HG03460 (cell line): Measurements from ENCODE around the gene AGPAT1.
"Not testable (repeated sequence)": the region's sequence is repeated elsewhere in the genome, so short reads cannot be mapped to it uniquely, and the experiment has no call there.

Source experiments
- ATAC-seq: cut with Tn5 transposase; IDR thresholded peaks from one replicate; pipeline ENCODE4 v1.9.1; 2021; ENCODE audit not compliant: unreplicated experiment

The AGPAT1 gene

GRCh38 chr6:32187725-32188380 is 12.0 kb upstream of the AGPAT1 start:
- not testable (repeated sequence) for ATAC-seq

GRCh38 chr6:32187009-32187709 is 11.3 kb upstream of the AGPAT1 start:
- no peak for ATAC-seq

GRCh38 chr6:32186151-32186840 is 10.4 kb upstream of the AGPAT1 start:
- not testable (repeated sequence) for ATAC-seq

GRCh38 chr6:32185681-32186131 is 9.8 kb upstream of the AGPAT1 start:
- ATAC-seq: not testable (repeated sequence)

- ATAC-seq: no peak
These were observed 8.3 kb upstream of the AGPAT1 start, which contains the start of gene AGER for GRCh38 chr6:32184084-32184640. TSS of gene AGER (minus strand) at chr6:32184253. CDS start at chr6:32184222, 31 bp downstream.

GRCh38 chr6:32183483-32184083 is 7.7 kb upstream of the AGPAT1 start:
- no peak for ATAC-seq

- ATAC-seq: no peak
These were observed 7.1 kb upstream of the AGPAT1 start for GRCh38 chr6:32183030-32183429.

GRCh38 chr6:32182555-32182981 is 6.7 kb upstream of the AGPAT1 start:
- no peak for ATAC-seq

- no peak for ATAC-seq
These were observed 6.1 kb upstream of the AGPAT1 start for GRCh38 chr6:32181915-32182529.

- ATAC-seq: no peak
These were observed 5.3 kb upstream of the AGPAT1 start for GRCh38 chr6:32181148-32181702.

GRCh38 chr6:32179766-32180405 is 4.0 kb upstream of the AGPAT1 start:
- no peak for ATAC-seq

- no peak for ATAC-seq
These were observed 2.9 kb upstream of the AGPAT1 start for GRCh38 chr6:32178547-32179440.

- ATAC-seq: peak; percentile 77
These were observed 2.1 kb upstream of the AGPAT1 start, which contains the start of gene RNF5 for GRCh38 chr6:32177788-32178546. TSS of gene RNF5 (plus strand) at chr6:32178405. CDS start at chr6:32178512, 107 bp downstream.

GRCh38 chr6:32177183-32177787 is 1.4 kb upstream of the AGPAT1 start:
- no peak for ATAC-seq

- no peak for ATAC-seq
These were observed 745 bp upstream of the AGPAT1 start for GRCh38 chr6:32176476-32177182.

GRCh38 chr6:32175322-32175710 is 568 bp downstream of the AGPAT1 start:
- no peak for ATAC-seq

GRCh38 chr6:32174416-32174815 is 1.5 kb downstream of the AGPAT1 start:
- ATAC-seq: no peak
